ENCODE measurements around the gene RYK.
"Not testable (repeated sequence)": the region's sequence is repeated elsewhere in the genome, so short reads cannot be mapped to it uniquely, and the experiment has no call there.

RYK gene

GRCh38 chr3:134212967-134213665, 37.5 kb downstream of the RYK start:
- H3K36me3 Mint-ChIP-seq, result peaks cover 27% of the 10 kb centered on the region
- DNase-seq (ENCODE audit: low spot score in 2 of 2) (peak; percentile 87 to 93), ATAC-seq (peak; percentile 89)
- no peak overlapping the region for H3K27ac Mint-ChIP-seq
- peaks cover 23% of the 10 kb centered on the region for H3K4me1 Mint-ChIP-seq
- no peaks in the 10 kb centered on the region for H3K9me3 Mint-ChIP-seq
- no peak overlapping the region for H3K4me3 Mint-ChIP-seq

GRCh38 chr3:134211797-134212196, 38.9 kb downstream of the RYK start:
- H3K27ac Mint-ChIP-seq, result no peak overlapping the region
- H3K36me3 Mint-ChIP-seq, result peaks cover 27% of the 10 kb centered on the region
- H3K9me3 Mint-ChIP-seq, result no peaks in the 10 kb centered on the region
- H3K4me1 Mint-ChIP-seq, result peaks cover 23% of the 10 kb centered on the region
- no peak for DNase-seq (ENCODE audit: low spot score in 2 of 2)
- H3K4me3 Mint-ChIP-seq, result no peak overlapping the region
- no peak for ATAC-seq

- Mint-ChIP-seq H3K9me3 (no peaks in the 10 kb centered on the region), H3K4me1 (peaks cover under 1% of the 10 kb centered on the region), H3K4me3 (no peak overlapping the region), H3K27ac (no peak overlapping the region), H3K36me3 (peaks cover 33% of the 10 kb centered on the region)
- no peak for DNase-seq (ENCODE audit: low spot score in 2 of 2)
- ATAC-seq, result no peak
Measured at GRCh38 chr3:134205451-134205850, 45.2 kb downstream of the RYK start.

GRCh38 chr3:134201201-134202130, 49.2 kb downstream of the RYK start:
- no peak for DNase-seq (ENCODE audit: low spot score in 2 of 2)
- Mint-ChIP-seq H3K27ac (no peak overlapping the region), H3K36me3 (peaks cover 17% of the 10 kb centered on the region), H3K4me1 (no peaks in the 10 kb centered on the region), H3K9me3 (no peaks in the 10 kb centered on the region), H3K4me3 (no peak overlapping the region)
- ATAC-seq, result no peak

GRCh38 chr3:134199880-134200279, 50.8 kb downstream of the RYK start:
- H3K4me1 Mint-ChIP-seq; DNase-seq (ENCODE audit: low spot score in 2 of 2); H3K27ac Mint-ChIP-seq; H3K4me3 Mint-ChIP-seq; H3K9me3 Mint-ChIP-seq; ATAC-seq: not testable (repeated sequence)
- H3K36me3 Mint-ChIP-seq, result peaks cover 15% of the 10 kb centered on the region

GRCh38 chr3:134199240-134199639, 51.4 kb downstream of the RYK start:
- peaks cover 21% of the 10 kb centered on the region for H3K36me3 Mint-ChIP-seq
- no peak overlapping the region for H3K27ac Mint-ChIP-seq
- ATAC-seq, result no peak

GRCh38 chr3:134198414-134198813, 52.2 kb downstream of the RYK start:
- H3K36me3 Mint-ChIP-seq, result peaks cover 26% of the 10 kb centered on the region
- peak; percentile 77 for ATAC-seq

More at GRCh38 chr3:134199240-134199639, 51.4 kb downstream of the RYK start:
- Mint-ChIP-seq H3K9me3 (no peaks in the 10 kb centered on the region), H3K4me3 (no peak overlapping the region), H3K4me1 (no peaks in the 10 kb centered on the region)
- no peak for DNase-seq (ENCODE audit: low spot score in 2 of 2)

GRCh38 chr3:134197681-134198261, 52.9 kb downstream of the RYK start:
- DNase-seq (ENCODE audit: low spot score in 2 of 2) (no peak), ATAC-seq (peak; percentile 84)
- Mint-ChIP-seq H3K36me3 (peaks cover 32% of the 10 kb centered on the region), H3K4me1 (no peaks in the 10 kb centered on the region), H3K4me3 (no peak overlapping the region), H3K9me3 (no peaks in the 10 kb centered on the region), H3K27ac (no peak overlapping the region)

More at GRCh38 chr3:134198414-134198813, 52.2 kb downstream of the RYK start:
- no peak overlapping the region for H3K4me3 Mint-ChIP-seq
- no peak overlapping the region for H3K27ac Mint-ChIP-seq
- no peak for DNase-seq (ENCODE audit: low spot score in 2 of 2)
- H3K9me3 Mint-ChIP-seq, result no peaks in the 10 kb centered on the region
- no peaks in the 10 kb centered on the region for H3K4me1 Mint-ChIP-seq

GRCh38 chr3:134194247-134194646, 56.4 kb downstream of the RYK start:
- DNase-seq (ENCODE audit: low spot score in 2 of 2) (no peak), ATAC-seq (no peak)
- peaks cover 53% of the 10 kb centered on the region for H3K36me3 Mint-ChIP-seq
- H3K27ac Mint-ChIP-seq, result no peak overlapping the region
- no peak overlapping the region for H3K4me3 Mint-ChIP-seq
- no peaks in the 10 kb centered on the region for H3K9me3 Mint-ChIP-seq
- no peaks in the 10 kb centered on the region for H3K4me1 Mint-ChIP-seq

- Mint-ChIP-seq H3K27ac (no peak overlapping the region), H3K4me1 (no peaks in the 10 kb centered on the region), H3K9me3 (no peaks in the 10 kb centered on the region), H3K4me3 (no peak overlapping the region), H3K36me3 (peaks cover 83% of the 10 kb centered on the region)
- no peak for DNase-seq (ENCODE audit: low spot score in 2 of 2)
- no peak for ATAC-seq
Measured at GRCh38 chr3:134190250-134190649, 60.4 kb downstream of the RYK start.

- H3K4me3 Mint-ChIP-seq, result no peak overlapping the region
- ATAC-seq (no peak), DNase-seq (ENCODE audit: low spot score in 2 of 2) (no peak)
- H3K9me3 Mint-ChIP-seq, result no peaks in the 10 kb centered on the region
- H3K36me3 Mint-ChIP-seq, result peaks cover 79% of the 10 kb centered on the region
- no peaks in the 10 kb centered on the region for H3K4me1 Mint-ChIP-seq
- no peak overlapping the region for H3K27ac Mint-ChIP-seq
Measured at GRCh38 chr3:134189849-134190248, 60.8 kb downstream of the RYK start.

- DNase-seq (ENCODE audit: low spot score in 2 of 2), result no peak
- ATAC-seq, result no peak
- Mint-ChIP-seq H3K4me3 (no peak overlapping the region), H3K4me1 (no peaks in the 10 kb centered on the region), H3K36me3 (peaks cover 59% of the 10 kb centered on the region), H3K9me3 (no peaks in the 10 kb centered on the region), H3K27ac (no peak overlapping the region)
Measured at GRCh38 chr3:134186391-134186790, 64.3 kb downstream of the RYK start.

- H3K4me3 Mint-ChIP-seq, result no peak overlapping the region
- H3K36me3 Mint-ChIP-seq, result peaks cover 23% of the 10 kb centered on the region
- no peak for DNase-seq (ENCODE audit: low spot score in 2 of 2)
- no peaks in the 10 kb centered on the region for H3K9me3 Mint-ChIP-seq
- ATAC-seq, result no peak
- no peak overlapping the region for H3K27ac Mint-ChIP-seq
- H3K4me1 Mint-ChIP-seq, result no peaks in the 10 kb centered on the region
Measured at GRCh38 chr3:134180761-134181160, 69.9 kb downstream of the RYK start.

GRCh38 chr3:134179508-134179907, 71.2 kb downstream of the RYK start:
- ATAC-seq, result no peak
- Mint-ChIP-seq H3K27ac (no peak overlapping the region), H3K4me3 (no peak overlapping the region), H3K36me3 (peaks cover 35% of the 10 kb centered on the region), H3K4me1 (no peaks in the 10 kb centered on the region), H3K9me3 (no peaks in the 10 kb centered on the region)
- DNase-seq (ENCODE audit: low spot score in 2 of 2), result no peak

- no peak for ATAC-seq
- Mint-ChIP-seq H3K4me3 (no peak overlapping the region), H3K36me3 (peaks cover 40% of the 10 kb centered on the region), H3K4me1 (no peaks in the 10 kb centered on the region), H3K27ac (no peak overlapping the region), H3K9me3 (no peaks in the 10 kb centered on the region)
- DNase-seq (ENCODE audit: low spot score in 2 of 2), result no peak
Measured at GRCh38 chr3:134163096-134163495, 87.6 kb downstream of the RYK start.
